Type B pancreatic cell (in vitro differentiated cells): ENCODE results near the gene NOL6. TPM values are rescaled to one million over a fixed set of nuclear protein-coding genes. Genes with fewer than 3 reads are reported as not detected.
"Not testable (repeated sequence)": the region's sequence is repeated elsewhere in the genome, so short reads cannot be mapped to it uniquely, and the experiment has no call there.

Experiments
- DNase-seq: peaks from one replicate; pipeline ENCODE4 v3.0.0; 2021; ENCODE audit warnings: mixed read lengths; ENCODE audit not compliant: unreplicated experiment; ENCODE audit errors: extremely low spot score
- H3K27ac Mint-ChIP-seq: 2 replicates; pipeline ENCODE4 v1.8.0; 2021; ENCODE audit warnings: mild to moderate bottlenecking, mixed read lengths
- H3K27me3 Mint-ChIP-seq: 2 replicates; pipeline ENCODE4 v1.8.0; 2021; ENCODE audit warnings: mixed read lengths
- H3K36me3 Mint-ChIP-seq: 2 replicates; pipeline ENCODE4 v1.8.0; 2021; ENCODE audit warnings: mixed read lengths
- H3K4me1 Mint-ChIP-seq: one replicate; pipeline ENCODE4 v1.8.0; 2021; ENCODE audit warnings: mixed read lengths; ENCODE audit not compliant: unreplicated experiment
- H3K4me3 Mint-ChIP-seq: 2 replicates; pipeline ENCODE4 v1.8.0; 2021; ENCODE audit warnings: mild to moderate bottlenecking, mixed read lengths
- H3K9me3 Mint-ChIP-seq: 2 replicates; pipeline ENCODE4 v1.8.0; 2021; ENCODE audit warnings: mixed read lengths
- long read RNA-seq: library from polyadenylated mRNA; unstranded; transcript quantifications from one replicate; pipeline ENCODE4 v2.0.0, GENCODE V29; 2020
- total RNA-seq: library from RNA; stranded (reverse); gene quantifications from 2 replicates; pipeline ENCODE4 v1.2.1, GENCODE V29; 2021; ENCODE audit warnings: low replicate concordance
- TF ChIP-seq, protein P1 (sequence below): fragments of 200-600 bp; sonication (generic); conservative IDR thresholded peaks from 2 replicates; pipeline ENCODE4 v1.5.0; 2021; ENCODE audit warnings: antibody characterized with exemption, mild to moderate bottlenecking

The NOL6 gene
- total RNA-seq, result 39.2 and 46.3 TPM in 2 replicates
- long read RNA-seq, full-length matches to known transcripts, result 2 of 16 reads
- long read RNA-seq, partial matches to known transcripts, result 12 of 16 reads
- long read RNA-seq, other reads (novel, unspliced or antisense), result 2 of 16 reads

- peak within 1 kb of the TSS; percentile 100 for H3K4me3 Mint-ChIP-seq
- H3K36me3 Mint-ChIP-seq, result peaks cover 13% of the 10 kb centered on the region
- no peaks in the 10 kb centered on the region for H3K27me3 Mint-ChIP-seq
- peaks cover 12% of the 10 kb centered on the region for H3K4me1 Mint-ChIP-seq
- TF ChIP-seq, protein P1, sequence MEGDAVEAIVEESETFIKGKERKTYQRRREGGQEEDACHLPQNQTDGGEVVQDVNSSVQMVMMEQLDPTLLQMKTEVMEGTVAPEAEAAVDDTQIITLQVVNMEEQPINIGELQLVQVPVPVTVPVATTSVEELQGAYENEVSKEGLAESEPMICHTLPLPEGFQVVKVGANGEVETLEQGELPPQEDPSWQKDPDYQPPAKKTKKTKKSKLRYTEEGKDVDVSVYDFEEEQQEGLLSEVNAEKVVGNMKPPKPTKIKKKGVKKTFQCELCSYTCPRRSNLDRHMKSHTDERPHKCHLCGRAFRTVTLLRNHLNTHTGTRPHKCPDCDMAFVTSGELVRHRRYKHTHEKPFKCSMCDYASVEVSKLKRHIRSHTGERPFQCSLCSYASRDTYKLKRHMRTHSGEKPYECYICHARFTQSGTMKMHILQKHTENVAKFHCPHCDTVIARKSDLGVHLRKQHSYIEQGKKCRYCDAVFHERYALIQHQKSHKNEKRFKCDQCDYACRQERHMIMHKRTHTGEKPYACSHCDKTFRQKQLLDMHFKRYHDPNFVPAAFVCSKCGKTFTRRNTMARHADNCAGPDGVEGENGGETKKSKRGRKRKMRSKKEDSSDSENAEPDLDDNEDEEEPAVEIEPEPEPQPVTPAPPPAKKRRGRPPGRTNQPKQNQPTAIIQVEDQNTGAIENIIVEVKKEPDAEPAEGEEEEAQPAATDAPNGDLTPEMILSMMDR, result no peak
- peak; percentile 94 for DNase-seq
- peak within 1 kb of the TSS; percentile 87 for H3K27ac Mint-ChIP-seq
- no peaks in the 10 kb centered on the region for H3K9me3 Mint-ChIP-seq
Measured at GRCh38 chr9:33473643-33474352, at the start of gene NOL6. NOL6 (minus strand) TSS chr9:33473924; CDS start chr9:33473842, 82 bp downstream.

DNA sequence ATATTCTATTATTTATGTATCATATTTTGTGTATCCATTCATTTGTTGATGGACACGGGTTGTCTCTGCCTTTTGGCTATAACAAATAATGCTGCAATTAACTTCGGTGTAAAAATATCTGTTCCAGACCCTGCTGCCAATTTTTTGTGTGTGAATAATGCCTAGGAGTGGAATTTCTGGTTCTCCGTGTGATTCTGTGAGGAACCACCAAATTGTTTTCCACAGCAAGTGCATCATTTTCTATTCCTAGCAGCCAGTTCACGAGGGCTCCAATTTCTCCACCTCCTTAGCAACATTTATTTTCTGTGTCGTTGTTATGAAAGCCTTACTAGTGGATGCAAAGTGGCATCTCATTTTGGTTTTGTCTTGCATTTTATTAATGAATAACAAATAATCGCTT, 48.1 kb upstream of the NOL6 start:
- H3K36me3 Mint-ChIP-seq, DNase-seq, H3K4me1 Mint-ChIP-seq, H3K9me3 Mint-ChIP-seq, H3K4me3 Mint-ChIP-seq, H3K27ac Mint-ChIP-seq: not testable (repeated sequence)
- H3K27me3 Mint-ChIP-seq, result peaks cover 25% of the 10 kb centered on the region

GRCh38 chr9:33517934-33518577, 44.3 kb upstream of the NOL6 start:
- DNase-seq, H3K36me3 Mint-ChIP-seq, H3K9me3 Mint-ChIP-seq, H3K4me3 Mint-ChIP-seq, H3K27ac Mint-ChIP-seq, H3K27me3 Mint-ChIP-seq, H3K4me1 Mint-ChIP-seq: not testable (repeated sequence)

DNA sequence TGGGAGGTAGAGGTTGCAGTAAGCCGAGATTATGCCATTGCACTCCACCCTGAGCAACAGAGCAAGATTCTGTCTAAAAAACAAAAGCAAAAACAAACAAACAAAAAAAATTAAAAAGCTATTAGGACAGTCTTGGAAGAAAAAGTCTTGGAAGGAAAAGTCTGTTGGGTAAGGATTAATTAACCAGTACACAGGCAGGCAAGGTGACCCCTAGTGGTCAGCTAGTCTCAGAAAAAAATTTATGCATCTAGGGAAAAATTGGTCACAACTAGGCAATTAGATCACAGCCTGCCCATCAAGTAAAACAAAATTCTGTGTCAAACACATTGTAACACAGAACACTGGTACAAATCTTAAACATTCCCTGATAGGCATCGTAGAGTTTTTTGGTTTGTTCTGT, 43.6 kb upstream of the NOL6 start:
- Mint-ChIP-seq H3K27ac (no peak overlapping the region), H3K4me1 (peaks cover 4% of the 10 kb centered on the region), H3K27me3 (peaks cover 3% of the 10 kb centered on the region), H3K4me3 (no peak overlapping the region), H3K9me3 (no peaks in the 10 kb centered on the region), H3K36me3 (no peaks in the 10 kb centered on the region)
- no peak for DNase-seq
- TF ChIP-seq, protein P1, result peak; percentile 79

GRCh38 chr9:33516397-33516796, 42.7 kb upstream of the NOL6 start:
- not testable (repeated sequence) for H3K4me1 Mint-ChIP-seq

GRCh38 chr9:33515342-33515995, 41.7 kb upstream of the NOL6 start:
- H3K4me3 Mint-ChIP-seq, H3K27me3 Mint-ChIP-seq, H3K27ac Mint-ChIP-seq, H3K4me1 Mint-ChIP-seq, DNase-seq, H3K9me3 Mint-ChIP-seq, H3K36me3 Mint-ChIP-seq: not testable (repeated sequence)

More at GRCh38 chr9:33516397-33516796, 42.7 kb upstream of the NOL6 start:
- DNase-seq, H3K27ac Mint-ChIP-seq, H3K27me3 Mint-ChIP-seq, H3K4me3 Mint-ChIP-seq, H3K36me3 Mint-ChIP-seq, H3K9me3 Mint-ChIP-seq: not testable (repeated sequence)

DNA sequence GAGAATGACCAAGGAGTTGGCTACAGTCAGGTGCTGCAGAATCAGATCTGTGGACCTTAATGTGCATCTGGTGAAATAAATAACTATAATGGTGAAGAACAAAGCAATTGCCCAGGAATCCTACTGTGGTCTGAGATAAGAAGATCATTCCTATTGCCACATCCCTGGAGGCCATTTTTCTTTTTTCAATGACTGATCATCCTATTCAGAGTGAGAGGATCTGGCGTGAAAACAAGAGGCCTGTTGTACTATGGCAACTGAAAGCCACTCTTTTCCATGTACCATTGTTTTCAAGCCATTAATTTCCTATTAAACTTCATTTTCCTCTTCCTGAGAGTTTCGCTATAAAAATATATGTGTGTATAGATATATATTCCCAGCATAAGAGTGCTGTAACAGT, 38.8 kb upstream of the NOL6 start:
- H3K27me3 Mint-ChIP-seq, H3K36me3 Mint-ChIP-seq, H3K9me3 Mint-ChIP-seq, DNase-seq, H3K27ac Mint-ChIP-seq, H3K4me1 Mint-ChIP-seq: not testable (repeated sequence)
- peak overlapping the region; percentile 47 for H3K4me3 Mint-ChIP-seq

GRCh38 chr9:33511184-33511517, 37.4 kb upstream of the NOL6 start:
- H3K27me3 Mint-ChIP-seq, H3K4me1 Mint-ChIP-seq, H3K9me3 Mint-ChIP-seq, DNase-seq, H3K36me3 Mint-ChIP-seq: not testable (repeated sequence)
- H3K27ac Mint-ChIP-seq, result peak overlapping the region; percentile 94
- H3K4me3 Mint-ChIP-seq, result peak overlapping the region; percentile 94
